HepG2 (cell line): Measurements from ENCODE around the gene GGNBP2. TPM values are rescaled to one million over a fixed set of nuclear protein-coding genes. Genes with fewer than 3 reads are reported as not detected.

Source experiments
- ETV5 ChIP-seq: IDR thresholded peaks from 2 replicates; pipeline ENCODE4 v1.6.1; 2018; ENCODE audit warnings: missing biosample characterization, missing genetic modification reagents, inconsistent platforms, borderline replicate concordance
- HNRNPLL ChIP-seq: fragments of 200-400 bp; formaldehyde crosslinking; IDR thresholded peaks from 2 replicates; pipeline ENCODE4 v1.6.1; 2017; ENCODE audit warnings: mild to moderate bottlenecking, low read depth, low read length; ENCODE audit not compliant: poor library complexity, severe bottlenecking
- NFE2L1 ChIP-seq: sonication (generic); formaldehyde crosslinking; IDR thresholded peaks from 2 replicates; pipeline ENCODE4 v1.4.0; 2020; ENCODE audit warnings: missing genetic modification reagents, mild to moderate bottlenecking, borderline replicate concordance
- ZNF12 ChIP-seq: sonication (generic); formaldehyde crosslinking; IDR thresholded peaks from 2 replicates; pipeline ENCODE4 v1.5.0; 2020; ENCODE audit warnings: missing genetic modification reagents
- ZNF607 ChIP-seq: sonication (generic); formaldehyde crosslinking; IDR thresholded peaks from 2 replicates; pipeline ENCODE4 v1.5.1; 2020; ENCODE audit warnings: missing genetic modification reagents, mild to moderate bottlenecking, borderline replicate concordance
- ZNF670 ChIP-seq: sonication (generic); formaldehyde crosslinking; IDR thresholded peaks from 2 replicates; pipeline ENCODE4 v1.8.0; 2022; ENCODE audit warnings: mild to moderate bottlenecking, missing genetic modification reagents, borderline replicate concordance
- ZNF777 ChIP-seq: sonication (generic); formaldehyde crosslinking; IDR thresholded peaks from 2 replicates; pipeline ENCODE4 v1.4.0; 2020; ENCODE audit warnings: missing genetic modification reagents
- polyA plus RNA-seq, 8 experiments: library from polyadenylated mRNA; depleted of rRNA in 3 of 8; stranded (reverse) in 7 of 8; unstranded in 1 of 8; fragments of >200 nt; fragmentation: Illumina TruSeq in 4 of 8; extraction: Trizol in 4 of 8; gene quantifications; 2 replicates each; pipeline versions ENCODE4 v1.2.1 to v1.2.3, GENCODE V29; 2011 to 2016; ENCODE audit warnings: low read depth in 4 of 8, missing spikeins in 1 of 8, mixed read lengths in 1 of 8; ENCODE audit not compliant: insufficient read depth in 1 of 8
- total RNA-seq, 5 experiments: library from RNA; depleted of rRNA; stranded (reverse); fragments of >200 nt; fragmentation: Illumina TruSeq; extraction: Trizol; gene quantifications; 2 replicates each; pipeline ENCODE4 v1.2.3, GENCODE V29; 2016; ENCODE audit warnings: low read depth in 1 of 5
- TF ChIP-seq, protein P1 (sequence below): sonication (generic); formaldehyde crosslinking; IDR thresholded peaks from 2 replicates; pipeline ENCODE4; 2020; ENCODE audit warnings: missing genetic modification reagents, mild to moderate bottlenecking, borderline replicate concordance
- TF ChIP-seq, protein P2 (sequence below): sonication (generic); formaldehyde crosslinking; IDR thresholded peaks from 2 replicates; pipeline ENCODE4 v1.8.1; 2023; ENCODE audit warnings: mild to moderate bottlenecking, inconsistent platforms, moderate library complexity, missing genetic modification reagents, borderline replicate concordance
- TF ChIP-seq, protein P3 (sequence below): sonication (generic); formaldehyde crosslinking; IDR thresholded peaks from 2 replicates; pipeline ENCODE4 v1.5.0; 2020; ENCODE audit warnings: mild to moderate bottlenecking, missing genetic modification reagents, borderline replicate concordance
- TF ChIP-seq, protein P4 (sequence below): IDR thresholded peaks from 2 replicates; pipeline ENCODE4 v1.4.0; 2020; ENCODE audit warnings: mild to moderate bottlenecking, missing genetic modification reagents

GGNBP2 gene
- total and polyA plus RNA-seq, 2 of the 13 experiments (the other 11 are each of a cell fraction or from before 2014, with no cell fraction given), result 53.3 to 84.2 TPM

DNA sequence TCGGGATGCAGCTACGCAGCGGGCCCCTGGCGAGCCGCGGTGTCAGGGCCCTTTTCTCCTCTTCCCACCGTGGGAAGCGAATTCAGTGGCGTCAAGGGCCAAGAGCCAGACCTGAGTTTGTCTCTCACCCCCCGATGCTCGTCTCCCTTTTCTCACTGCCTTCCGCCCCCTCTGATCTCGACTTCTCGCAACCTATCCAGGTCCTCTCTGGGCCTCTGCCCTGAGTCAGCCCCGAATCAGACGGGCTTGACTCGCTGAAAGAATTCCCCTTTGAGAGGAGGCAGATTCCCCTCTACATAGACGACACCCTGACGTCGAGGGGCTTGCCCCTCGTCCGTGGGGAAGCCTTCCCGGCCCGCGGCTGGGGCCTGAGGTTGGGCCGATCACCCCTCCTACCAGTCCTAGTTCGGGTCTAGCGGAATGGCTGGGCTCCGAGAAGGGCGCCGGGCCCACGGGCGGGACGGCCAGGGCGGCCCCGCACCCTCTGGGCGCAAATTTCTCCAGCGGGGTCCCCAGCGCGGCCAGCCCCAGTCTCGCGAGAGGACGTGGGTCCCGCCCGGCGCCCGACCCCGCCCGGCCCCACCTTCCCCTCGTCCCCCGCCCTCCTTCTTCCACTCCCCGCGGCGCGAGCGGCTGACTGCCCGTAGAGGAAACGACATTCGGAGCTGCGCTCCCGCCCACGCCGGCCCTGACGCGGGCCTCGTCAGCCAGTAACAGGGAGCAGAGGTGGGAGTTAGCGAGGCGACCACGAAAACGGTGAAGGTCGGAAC is at the start of gene GGNBP2 (continued):
- TF ChIP-seq, protein P1, sequence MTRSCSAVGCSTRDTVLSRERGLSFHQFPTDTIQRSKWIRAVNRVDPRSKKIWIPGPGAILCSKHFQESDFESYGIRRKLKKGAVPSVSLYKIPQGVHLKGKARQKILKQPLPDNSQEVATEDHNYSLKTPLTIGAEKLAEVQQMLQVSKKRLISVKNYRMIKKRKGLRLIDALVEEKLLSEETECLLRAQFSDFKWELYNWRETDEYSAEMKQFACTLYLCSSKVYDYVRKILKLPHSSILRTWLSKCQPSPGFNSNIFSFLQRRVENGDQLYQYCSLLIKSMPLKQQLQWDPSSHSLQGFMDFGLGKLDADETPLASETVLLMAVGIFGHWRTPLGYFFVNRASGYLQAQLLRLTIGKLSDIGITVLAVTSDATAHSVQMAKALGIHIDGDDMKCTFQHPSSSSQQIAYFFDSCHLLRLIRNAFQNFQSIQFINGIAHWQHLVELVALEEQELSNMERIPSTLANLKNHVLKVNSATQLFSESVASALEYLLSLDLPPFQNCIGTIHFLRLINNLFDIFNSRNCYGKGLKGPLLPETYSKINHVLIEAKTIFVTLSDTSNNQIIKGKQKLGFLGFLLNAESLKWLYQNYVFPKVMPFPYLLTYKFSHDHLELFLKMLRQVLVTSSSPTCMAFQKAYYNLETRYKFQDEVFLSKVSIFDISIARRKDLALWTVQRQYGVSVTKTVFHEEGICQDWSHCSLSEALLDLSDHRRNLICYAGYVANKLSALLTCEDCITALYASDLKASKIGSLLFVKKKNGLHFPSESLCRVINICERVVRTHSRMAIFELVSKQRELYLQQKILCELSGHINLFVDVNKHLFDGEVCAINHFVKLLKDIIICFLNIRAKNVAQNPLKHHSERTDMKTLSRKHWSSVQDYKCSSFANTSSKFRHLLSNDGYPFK (CRISPR knock-in tag), result no peak
- TF ChIP-seq ZNF607 (CRISPR knock-in tag), result no peak
- TF ChIP-seq HNRNPLL, result peak; percentile 46
- no peak for TF ChIP-seq ZNF670 (CRISPR knock-in tag)
- TF ChIP-seq, protein P2, sequence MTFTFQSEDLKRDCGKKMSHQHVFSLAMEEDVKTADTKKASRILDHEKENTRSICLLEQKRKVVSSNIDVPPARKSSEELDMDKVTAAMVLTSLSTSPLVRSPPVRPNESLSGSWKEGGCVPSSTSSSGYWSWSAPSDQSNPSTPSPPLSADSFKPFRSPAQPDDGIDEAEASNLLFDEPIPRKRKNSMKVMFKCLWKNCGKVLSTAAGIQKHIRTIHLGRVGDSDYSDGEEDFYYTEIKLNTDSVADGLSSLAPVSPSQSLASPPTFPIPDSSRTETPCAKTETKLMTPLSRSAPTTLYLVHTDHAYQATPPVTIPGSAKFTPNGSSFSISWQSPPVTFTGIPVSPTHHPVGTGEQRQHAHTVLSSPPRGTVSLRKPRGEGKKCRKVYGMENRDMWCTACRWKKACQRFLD (CRISPR knock-in tag), result peak; percentile 34; the same call in 1 of the 2 replicates
- TF ChIP-seq, protein P3, sequence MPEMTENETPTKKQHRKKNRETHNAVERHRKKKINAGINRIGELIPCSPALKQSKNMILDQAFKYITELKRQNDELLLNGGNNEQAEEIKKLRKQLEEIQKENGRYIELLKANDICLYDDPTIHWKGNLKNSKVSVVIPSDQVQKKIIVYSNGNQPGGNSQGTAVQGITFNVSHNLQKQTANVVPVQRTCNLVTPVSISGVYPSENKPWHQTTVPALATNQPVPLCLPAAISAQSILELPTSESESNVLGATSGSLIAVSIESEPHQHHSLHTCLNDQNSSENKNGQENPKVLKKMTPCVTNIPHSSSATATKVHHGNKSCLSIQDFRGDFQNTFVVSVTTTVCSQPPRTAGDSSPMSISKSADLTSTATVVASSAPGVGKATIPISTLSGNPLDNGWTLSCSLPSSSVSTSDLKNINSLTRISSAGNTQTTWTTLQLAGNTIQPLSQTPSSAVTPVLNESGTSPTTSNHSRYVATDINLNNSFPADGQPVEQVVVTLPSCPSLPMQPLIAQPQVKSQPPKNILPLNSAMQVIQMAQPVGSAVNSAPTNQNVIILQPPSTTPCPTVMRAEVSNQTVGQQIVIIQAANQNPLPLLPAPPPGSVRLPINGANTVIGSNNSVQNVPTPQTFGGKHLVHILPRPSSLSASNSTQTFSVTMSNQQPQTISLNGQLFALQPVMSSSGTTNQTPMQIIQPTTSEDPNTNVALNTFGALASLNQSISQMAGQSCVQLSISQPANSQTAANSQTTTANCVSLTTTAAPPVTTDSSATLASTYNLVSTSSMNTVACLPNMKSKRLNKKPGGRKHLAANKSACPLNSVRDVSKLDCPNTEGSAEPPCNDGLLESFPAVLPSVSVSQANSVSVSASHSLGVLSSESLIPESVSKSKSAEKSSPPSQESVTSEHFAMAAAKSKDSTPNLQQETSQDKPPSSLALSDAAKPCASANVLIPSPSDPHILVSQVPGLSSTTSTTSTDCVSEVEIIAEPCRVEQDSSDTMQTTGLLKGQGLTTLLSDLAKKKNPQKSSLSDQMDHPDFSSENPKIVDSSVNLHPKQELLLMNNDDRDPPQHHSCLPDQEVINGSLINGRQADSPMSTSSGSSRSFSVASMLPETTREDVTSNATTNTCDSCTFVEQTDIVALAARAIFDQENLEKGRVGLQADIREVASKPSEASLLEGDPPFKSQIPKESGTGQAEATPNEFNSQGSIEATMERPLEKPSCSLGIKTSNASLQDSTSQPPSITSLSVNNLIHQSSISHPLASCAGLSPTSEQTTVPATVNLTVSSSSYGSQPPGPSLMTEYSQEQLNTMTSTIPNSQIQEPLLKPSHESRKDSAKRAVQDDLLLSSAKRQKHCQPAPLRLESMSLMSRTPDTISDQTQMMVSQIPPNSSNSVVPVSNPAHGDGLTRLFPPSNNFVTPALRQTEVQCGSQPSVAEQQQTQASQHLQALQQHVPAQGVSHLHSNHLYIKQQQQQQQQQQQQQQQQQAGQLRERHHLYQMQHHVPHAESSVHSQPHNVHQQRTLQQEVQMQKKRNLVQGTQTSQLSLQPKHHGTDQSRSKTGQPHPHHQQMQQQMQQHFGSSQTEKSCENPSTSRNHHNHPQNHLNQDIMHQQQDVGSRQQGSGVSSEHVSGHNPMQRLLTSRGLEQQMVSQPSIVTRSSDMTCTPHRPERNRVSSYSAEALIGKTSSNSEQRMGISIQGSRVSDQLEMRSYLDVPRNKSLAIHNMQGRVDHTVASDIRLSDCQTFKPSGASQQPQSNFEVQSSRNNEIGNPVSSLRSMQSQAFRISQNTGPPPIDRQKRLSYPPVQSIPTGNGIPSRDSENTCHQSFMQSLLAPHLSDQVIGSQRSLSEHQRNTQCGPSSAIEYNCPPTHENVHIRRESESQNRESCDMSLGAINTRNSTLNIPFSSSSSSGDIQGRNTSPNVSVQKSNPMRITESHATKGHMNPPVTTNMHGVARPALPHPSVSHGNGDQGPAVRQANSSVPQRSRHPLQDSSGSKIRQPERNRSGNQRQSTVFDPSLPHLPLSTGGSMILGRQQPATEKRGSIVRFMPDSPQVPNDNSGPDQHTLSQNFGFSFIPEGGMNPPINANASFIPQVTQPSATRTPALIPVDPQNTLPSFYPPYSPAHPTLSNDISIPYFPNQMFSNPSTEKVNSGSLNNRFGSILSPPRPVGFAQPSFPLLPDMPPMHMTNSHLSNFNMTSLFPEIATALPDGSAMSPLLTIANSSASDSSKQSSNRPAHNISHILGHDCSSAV (CRISPR knock-in tag), result no peak
- TF ChIP-seq ZNF777 (CRISPR knock-in tag), result peak; percentile 99
- no peak for TF ChIP-seq NFE2L1 (CRISPR knock-in tag)
- no peak; the same call in 1 of the 2 replicates for TF ChIP-seq ETV5 (CRISPR knock-in tag)
- 0 out of 2 replicates have a peak, but pooled peaks have one; percentile 10 for TF ChIP-seq ZNF12
- TF ChIP-seq, protein P4, sequence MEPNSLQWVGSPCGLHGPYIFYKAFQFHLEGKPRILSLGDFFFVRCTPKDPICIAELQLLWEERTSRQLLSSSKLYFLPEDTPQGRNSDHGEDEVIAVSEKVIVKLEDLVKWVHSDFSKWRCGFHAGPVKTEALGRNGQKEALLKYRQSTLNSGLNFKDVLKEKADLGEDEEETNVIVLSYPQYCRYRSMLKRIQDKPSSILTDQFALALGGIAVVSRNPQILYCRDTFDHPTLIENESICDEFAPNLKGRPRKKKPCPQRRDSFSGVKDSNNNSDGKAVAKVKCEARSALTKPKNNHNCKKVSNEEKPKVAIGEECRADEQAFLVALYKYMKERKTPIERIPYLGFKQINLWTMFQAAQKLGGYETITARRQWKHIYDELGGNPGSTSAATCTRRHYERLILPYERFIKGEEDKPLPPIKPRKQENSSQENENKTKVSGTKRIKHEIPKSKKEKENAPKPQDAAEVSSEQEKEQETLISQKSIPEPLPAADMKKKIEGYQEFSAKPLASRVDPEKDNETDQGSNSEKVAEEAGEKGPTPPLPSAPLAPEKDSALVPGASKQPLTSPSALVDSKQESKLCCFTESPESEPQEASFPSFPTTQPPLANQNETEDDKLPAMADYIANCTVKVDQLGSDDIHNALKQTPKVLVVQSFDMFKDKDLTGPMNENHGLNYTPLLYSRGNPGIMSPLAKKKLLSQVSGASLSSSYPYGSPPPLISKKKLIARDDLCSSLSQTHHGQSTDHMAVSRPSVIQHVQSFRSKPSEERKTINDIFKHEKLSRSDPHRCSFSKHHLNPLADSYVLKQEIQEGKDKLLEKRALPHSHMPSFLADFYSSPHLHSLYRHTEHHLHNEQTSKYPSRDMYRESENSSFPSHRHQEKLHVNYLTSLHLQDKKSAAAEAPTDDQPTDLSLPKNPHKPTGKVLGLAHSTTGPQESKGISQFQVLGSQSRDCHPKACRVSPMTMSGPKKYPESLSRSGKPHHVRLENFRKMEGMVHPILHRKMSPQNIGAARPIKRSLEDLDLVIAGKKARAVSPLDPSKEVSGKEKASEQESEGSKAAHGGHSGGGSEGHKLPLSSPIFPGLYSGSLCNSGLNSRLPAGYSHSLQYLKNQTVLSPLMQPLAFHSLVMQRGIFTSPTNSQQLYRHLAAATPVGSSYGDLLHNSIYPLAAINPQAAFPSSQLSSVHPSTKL (CRISPR knock-in tag), result peak; percentile 36
